ENCODE measurements around the gene POLR2A.

The POLR2A gene

GRCh38 chr17:7538891-7539545 is 54.9 kb downstream of the POLR2A start:
- TF ChIP-seq CTCF (IDR thresholded peaks at IDR 0.05) = no peak
- Histone ChIP-seq H3K4me3 (no peak overlapping the region), H3K27ac (no peak overlapping the region)
- DNase-seq (ENCODE audit: low spot score) = no peak

GRCh38 chr17:7541074-7541621 is 57.0 kb downstream of the POLR2A start:
- H3K27ac ChIP-seq = no peak overlapping the region
- no peak for DNase-seq (ENCODE audit: low spot score)
- TF ChIP-seq CTCF (IDR thresholded peaks at IDR 0.05) = no peak
- no peak overlapping the region for H3K4me3 ChIP-seq

- peak overlapping the region in 1 of 2 donors; percentile 54 for H3K27ac ChIP-seq
- no peak for DNase-seq (ENCODE audit: low spot score)
- no peak for TF ChIP-seq CTCF (IDR thresholded peaks at IDR 0.05)
- H3K4me3 ChIP-seq = no peak overlapping the region
These were observed 60.7 kb downstream of the POLR2A start for GRCh38 chr17:7544911-7545310.

GRCh38 chr17:7548585-7549400 is 64.6 kb downstream of the POLR2A start, which contains the start of gene TNFSF12:
TNFSF12 (plus strand) TSS chr17:7549058; CDS start chr17:7549154, 96 bp downstream.
- TF ChIP-seq CTCF (IDR thresholded peaks at IDR 0.05) = no peak
- DNase-seq (ENCODE audit: low spot score) = peak; percentile 78
- Histone ChIP-seq H3K27ac (peak within 1 kb of the TSS; percentile 93), H3K4me3 (peak within 1 kb of the TSS; percentile 75)

Measured in coronary artery (tissue), 2 donors.